Fibroblast of skin of right quadriceps (primary cell): ENCODE results near the gene RTP5.
"Not testable (repeated sequence)": the region's sequence is repeated elsewhere in the genome, so short reads cannot be mapped to it uniquely, and the experiment has no call there.

Experiments
- DNase-seq: peaks from one replicate; pipeline ENCODE4 v3.0.0-alpha.2; 2013

RTP5 gene

GRCh38 chr2:241869087-241869961, at the start of gene RTP5:
RTP5 (plus strand) TSS chr2:241869729; CDS start chr2:241869757, 28 bp downstream.
- DNase-seq = no peak

- not testable (repeated sequence) for DNase-seq
Observed at GRCh38 chr2:241819947-241820624, 49.4 kb upstream of the RTP5 start.

DNA sequence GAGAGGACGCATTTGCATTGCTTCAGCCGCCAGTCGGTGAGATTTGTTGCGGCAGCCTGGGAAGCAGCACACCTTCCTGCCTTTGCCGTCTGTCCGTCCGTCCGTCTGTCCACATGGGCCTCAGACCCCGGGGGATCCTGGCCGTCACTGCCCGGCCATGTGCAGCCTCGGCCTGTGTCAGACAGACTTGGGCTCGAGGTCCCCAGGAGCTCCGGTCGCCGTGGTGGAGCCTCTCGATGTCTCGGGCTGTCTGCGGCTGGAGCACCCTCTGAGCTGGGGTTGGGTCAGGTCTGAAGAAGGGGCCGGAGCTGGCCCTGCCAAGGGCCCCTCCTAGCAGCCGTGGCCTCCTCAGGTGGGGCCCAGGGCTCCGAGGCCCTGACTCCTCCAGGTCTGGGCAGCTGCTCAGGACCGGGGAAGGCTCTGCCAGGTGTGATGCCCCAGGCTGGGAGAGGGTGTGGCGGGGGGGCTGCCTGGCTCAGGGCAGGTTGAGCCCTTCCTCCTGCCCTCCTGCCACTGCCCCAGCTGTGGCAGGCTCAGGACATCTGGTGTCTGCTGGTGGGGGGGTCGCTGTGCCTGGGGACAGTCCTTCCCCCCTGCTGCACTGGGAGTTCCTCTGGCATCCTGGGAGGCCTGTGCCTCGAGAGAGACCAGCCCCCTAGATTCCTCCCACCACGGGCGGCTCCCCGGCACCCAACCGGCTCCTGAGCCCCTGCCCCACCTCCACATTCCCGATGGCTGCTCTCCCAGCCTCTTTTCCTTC, 48.7 kb upstream of the RTP5 start:
- DNase-seq = no peak

DNA sequence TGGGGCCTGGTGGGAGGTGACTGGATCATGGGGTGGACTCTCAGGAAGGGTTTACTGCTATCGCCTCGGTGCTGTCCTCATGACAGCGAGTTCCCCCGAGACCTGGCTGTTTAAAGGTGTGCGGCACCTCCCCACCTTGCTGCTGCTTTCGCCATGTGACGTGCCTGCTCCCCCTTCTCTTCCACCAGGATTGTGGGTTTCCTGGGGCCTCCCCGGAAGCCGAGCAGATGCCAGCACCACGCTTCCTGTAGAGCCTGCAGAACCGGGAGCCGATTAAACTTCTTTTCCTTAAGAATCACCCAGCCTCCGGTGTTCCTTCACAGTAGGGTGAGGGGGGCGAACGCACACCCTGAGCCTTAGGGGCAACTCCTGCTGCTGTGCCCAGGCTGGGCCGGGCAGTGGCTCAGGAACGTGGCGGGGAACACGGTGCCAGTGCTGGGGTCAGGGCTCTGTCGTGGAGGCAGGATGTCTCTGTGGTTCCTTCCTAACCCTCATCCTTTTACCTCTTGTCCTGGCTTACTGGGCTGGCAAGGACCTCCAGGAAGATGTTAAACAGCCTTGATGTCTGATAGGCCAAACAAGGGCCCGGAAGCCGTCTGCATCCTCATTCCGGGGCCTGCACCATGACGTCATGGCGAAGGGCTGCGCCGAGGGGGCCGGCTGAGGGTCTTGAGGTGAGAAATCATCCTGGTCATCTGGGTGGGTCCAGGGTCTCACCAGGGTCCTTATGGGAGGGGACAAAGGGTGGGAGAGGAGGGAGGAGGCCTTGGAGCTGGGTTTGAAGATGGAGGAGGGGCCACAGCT, 47.9 kb upstream of the RTP5 start:
- DNase-seq = no peak

GRCh38 chr2:241822264-241822623, 47.3 kb upstream of the RTP5 start:
- no peak for DNase-seq

GRCh38 chr2:241823531-241824437, 45.7 kb upstream of the RTP5 start:
- DNase-seq = not testable (repeated sequence)

- no peak for DNase-seq
Observed at GRCh38 chr2:241827394-241827793, 42.1 kb upstream of the RTP5 start.

DNA sequence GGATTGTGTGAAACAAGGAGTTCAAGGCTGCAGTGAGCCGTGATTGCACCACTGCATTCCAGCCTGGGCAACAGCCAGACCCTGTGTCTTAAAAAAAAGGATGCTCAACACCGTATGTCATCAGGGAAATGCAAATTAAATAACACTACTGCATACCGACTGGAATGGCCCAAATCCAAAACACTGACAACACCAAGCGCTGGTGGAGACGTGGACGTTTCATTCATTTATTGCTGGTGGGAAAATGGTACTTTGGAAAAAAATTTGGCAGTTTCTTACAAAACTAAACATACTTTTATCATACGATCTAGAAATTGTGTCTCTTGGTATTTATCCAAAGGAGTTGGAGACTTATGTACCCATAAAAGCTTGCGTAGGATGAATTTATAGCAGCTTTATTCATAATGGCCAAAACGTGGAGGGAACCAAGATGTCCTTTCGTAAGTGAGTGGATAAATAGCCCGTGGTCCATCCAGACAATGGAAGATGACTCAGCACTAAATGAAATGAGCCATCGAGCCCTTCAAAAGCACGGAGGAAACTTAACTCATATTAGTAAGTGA, 36.3 kb upstream of the RTP5 start:
- DNase-seq = peak; percentile 75

DNA sequence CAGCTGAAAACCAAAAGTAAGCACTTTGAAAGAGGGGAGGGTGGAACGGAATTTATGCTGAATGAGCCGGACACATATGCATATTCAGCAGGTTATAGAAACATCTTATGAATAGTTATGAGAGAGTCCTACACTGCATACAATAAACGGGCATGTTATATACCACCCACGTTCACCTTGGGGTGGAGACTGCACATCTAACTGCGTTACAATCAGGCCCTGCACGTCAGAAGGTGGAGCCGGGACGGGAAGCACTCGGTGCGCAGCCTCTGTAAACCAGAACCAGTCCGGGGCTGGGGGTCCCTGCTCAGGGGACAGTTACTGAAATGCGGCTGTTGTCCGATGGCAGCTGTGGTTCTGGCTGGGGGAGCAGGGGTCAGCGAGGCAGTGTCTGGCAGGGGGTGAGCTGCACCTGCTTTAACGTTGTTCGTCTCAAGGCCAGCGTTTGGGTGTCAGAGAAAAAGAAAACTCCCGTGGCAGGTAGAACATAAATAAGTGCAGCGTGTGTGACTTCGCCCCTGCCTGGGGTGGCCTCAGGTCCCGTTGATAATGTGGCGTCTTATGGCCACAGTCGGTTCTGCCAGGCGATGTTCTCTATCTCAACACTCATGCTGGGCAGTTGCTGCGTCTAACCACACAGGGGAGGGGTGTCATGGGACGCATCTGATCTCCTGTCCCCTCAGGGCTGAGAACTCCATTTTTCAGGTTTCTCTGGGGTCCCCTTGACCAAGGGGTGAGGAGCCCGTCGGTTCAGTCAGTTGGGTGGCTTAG, 35.6 kb upstream of the RTP5 start:
- not testable (repeated sequence) for DNase-seq

DNA sequence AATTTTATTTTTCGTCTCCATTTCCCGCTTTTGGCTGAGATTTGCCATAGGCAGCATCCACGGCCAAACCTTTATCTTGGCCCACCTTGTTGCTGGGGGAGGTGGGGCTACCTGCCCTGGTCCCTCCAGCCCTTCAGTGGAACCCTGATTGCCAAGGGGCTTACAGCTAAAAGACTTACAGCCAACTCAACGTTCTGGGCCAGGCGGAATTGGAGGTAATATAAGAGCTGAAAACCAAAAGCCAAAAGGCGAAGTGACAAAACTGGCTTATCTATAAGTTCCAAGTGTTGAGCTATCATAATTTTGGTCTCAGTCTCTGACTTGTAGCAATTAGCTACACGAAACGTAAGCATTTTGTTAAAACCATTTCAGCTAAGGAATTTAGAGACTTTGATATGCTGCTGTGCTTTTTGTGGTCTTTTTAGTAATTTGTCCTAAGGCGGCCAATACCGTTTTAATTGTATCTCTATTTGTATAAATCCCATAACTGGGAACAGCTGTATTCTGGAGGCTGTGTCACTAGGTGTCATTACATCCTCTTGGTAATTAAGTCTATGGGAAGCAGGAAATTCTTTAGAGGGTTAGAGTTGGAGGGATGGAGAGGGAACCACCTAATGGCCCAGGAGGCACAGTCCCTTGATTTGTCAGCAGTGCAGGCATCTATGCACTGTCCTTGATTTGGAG, 34.9 kb upstream of the RTP5 start:
- no peak for DNase-seq

DNA sequence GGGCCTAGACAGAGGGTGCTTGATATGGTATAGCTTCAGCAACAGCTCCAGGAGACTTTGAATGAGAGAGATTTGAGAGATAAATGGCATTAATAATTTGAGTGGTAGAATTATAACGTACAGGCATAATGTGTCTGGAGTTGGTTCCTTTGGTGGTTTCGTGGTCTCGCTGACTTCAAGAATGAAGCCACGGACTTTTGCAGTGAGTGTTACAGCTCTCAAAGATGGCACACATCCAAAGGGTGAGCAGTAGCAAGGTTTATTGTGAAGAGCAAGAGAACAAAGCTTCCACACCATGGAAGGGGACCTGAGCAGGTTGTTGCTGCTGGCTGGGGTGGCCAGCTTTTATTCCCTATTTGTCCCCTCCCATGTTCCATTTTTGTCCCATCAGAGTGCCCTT, 33.9 kb upstream of the RTP5 start:
- no peak for DNase-seq

DNA sequence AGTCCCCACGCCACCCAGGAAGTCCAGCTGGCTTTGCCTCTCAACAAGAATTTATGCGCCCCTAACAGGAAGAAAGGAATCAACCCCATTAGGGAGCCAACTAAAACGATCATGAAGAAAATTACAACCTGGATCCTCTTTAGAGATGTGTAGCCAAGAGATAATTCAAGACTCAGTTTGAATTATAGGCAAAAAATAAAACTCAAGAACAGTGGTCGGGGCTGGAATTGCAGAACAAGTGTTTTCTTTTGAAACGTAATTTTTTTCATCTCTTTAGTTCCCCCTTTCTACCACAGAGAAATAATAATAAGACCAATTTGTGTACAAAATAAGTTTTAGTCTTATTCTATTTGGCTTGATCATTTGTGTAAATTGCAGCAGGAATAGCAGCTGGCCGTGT, 33.2 kb upstream of the RTP5 start:
- DNase-seq = no peak

- DNase-seq = no peak
Observed at GRCh38 chr2:241837197-241837965, 32.1 kb upstream of the RTP5 start.

- no peak for DNase-seq
Observed at GRCh38 chr2:241841181-241842066, 28.1 kb upstream of the RTP5 start.

- DNase-seq = no peak
Observed at GRCh38 chr2:241842067-241842415, 27.5 kb upstream of the RTP5 start.

DNA sequence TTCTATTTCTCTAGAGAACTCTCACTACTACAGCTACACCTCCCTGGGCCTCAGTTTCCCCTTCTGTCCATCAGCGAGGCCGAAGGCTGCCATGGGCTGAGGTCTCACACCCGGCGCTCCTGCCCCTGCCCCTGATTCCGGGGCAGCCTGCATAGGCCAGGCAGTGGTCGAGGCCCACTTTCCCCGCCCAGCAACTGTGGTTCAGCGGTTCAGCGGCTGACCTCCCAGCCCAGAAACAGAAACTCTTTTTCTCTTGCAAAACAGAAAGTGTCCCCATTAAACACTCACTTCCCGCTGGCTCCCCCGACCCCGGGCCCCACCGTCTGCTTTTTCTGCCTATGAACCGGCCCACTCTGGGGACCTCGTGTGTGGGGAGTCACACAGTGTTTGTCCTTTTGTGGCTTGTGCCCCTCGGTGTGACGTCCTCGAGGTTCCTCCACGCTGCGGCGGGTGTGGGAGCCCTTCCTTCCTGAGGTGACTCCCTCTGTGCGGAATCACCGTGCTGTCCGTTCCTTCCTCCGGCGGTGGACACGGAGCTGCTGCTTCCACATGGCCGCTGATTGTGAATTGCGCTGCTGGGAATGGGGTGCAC, 26.8 kb upstream of the RTP5 start:
- no peak for DNase-seq

DNA sequence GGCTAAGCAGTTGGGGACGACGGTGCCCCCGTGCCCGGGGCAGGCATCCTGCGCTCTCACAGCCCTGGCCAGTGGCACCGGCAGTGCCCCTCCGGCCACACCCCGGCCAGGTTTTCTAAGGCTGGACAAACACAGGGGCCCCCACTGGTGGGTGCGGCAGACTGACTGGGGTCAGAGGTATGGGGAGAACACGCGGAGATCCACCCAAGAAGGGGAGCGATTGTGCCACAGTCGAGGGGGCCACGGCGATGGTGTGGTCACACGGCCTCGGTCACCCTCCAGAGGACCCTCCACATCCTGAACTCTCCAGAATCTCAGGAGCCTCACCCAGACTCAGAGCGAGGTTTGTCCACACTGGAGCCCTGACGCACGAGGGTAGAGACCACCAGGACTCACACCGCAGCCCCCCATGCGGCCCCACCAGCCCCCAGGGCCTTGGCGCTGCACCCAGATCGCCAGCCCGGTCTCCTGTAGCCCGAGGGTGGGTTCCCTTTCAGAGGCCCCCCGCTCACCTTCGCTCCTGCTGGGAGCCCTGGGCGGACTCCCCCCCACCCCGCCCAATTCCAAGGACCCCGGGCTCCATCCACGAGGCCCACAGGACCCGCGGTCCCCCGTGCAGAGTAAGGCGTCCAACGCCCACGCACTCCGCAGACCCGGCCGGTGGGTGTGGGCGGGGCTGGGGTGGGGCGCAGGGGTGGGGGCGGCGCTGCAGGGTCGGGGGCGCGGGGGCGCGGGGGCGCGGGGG, 26.0 kb upstream of the RTP5 start:
- DNase-seq = no peak
